Common myeloid progenitor, CD34-positive (primary cell): ENCODE results near the gene MED12L.

Source experiments
- CTCF ChIA-PET: fragments of 350-600 bp; sonication (Branson Sonifier 250); formaldehyde crosslinking; loops from one replicate; lab custom pipeline; 2021; ENCODE audit warnings: antibody characterized with exemption; lab: Charles Lee
- POLR2A ChIA-PET: fragments of 350-600 bp; sonication (Branson Sonifier 250); formaldehyde crosslinking; loops from one replicate; lab custom pipeline; 2021; ENCODE audit warnings: antibody characterized with exemption; lab: Charles Lee
- DNase-seq, 3 donors: peaks; one replicate each; pipeline versions ENCODE4 v3.0.0 to v3.0.0-alpha.2; 2013
- H3K27ac ChIP-seq, 2 experiments: 1 replicate in 1 of 2; 2 replicates in 1 of 2; pipeline ENCODE4 v1.7.0; 2013; ENCODE audit warnings: inconsistent platforms in 2 of 2, low read length in 2 of 2, mild to moderate bottlenecking in 2 of 2, low read depth in 1 of 2, moderate library complexity in 1 of 2; ENCODE audit not compliant: severe bottlenecking in 2 of 2, insufficient read depth in 1 of 2, poor library complexity in 1 of 2
- H3K27me3 ChIP-seq, 5 experiments: replicated peaks in 2 of 5; 1 replicate in 3 of 5; 2 replicates in 2 of 5; pipeline versions ENCODE4 v1.6.1 to v1.7.0; 2013; ENCODE audit warnings: low read length in 4 of 5, mild to moderate bottlenecking in 2 of 5, moderate library complexity in 2 of 5, inconsistent platforms in 1 of 5; ENCODE audit not compliant: insufficient read depth in 5 of 5, control insufficient read depth in 4 of 5
- H3K36me3 ChIP-seq, 4 experiments: 1 replicate in 2 of 4; 2 replicates in 2 of 4; pipeline versions ENCODE4 v1.6.1 to v1.7.0; 2013; ENCODE audit warnings: low read length in 3 of 4, control low read depth in 1 of 4, mild to moderate bottlenecking in 1 of 4; ENCODE audit not compliant: control insufficient read depth in 4 of 4, insufficient read depth in 4 of 4
- H3K4me1 ChIP-seq, 4 experiments: 1 replicate in 3 of 4; 2 replicates in 1 of 4; pipeline versions ENCODE4 v1.6.1 to v1.7.1; 2013; ENCODE audit warnings: low read length in 3 of 4, mild to moderate bottlenecking in 3 of 4, control low read depth in 1 of 4, inconsistent platforms in 1 of 4, moderate library complexity in 1 of 4; ENCODE audit not compliant: control insufficient read depth in 4 of 4, insufficient read depth in 4 of 4; ENCODE audit errors: control extremely low read depth in 1 of 4
- H3K4me3 ChIP-seq, 7 experiments: 1 replicate in 4 of 7; 2 replicates in 3 of 7; pipeline versions ENCODE4 v1.5.1 to v1.7.0; 2013; ENCODE audit warnings: mild to moderate bottlenecking in 7 of 7, low read length in 6 of 7, moderate library complexity in 6 of 7, inconsistent platforms in 2 of 7, low read depth in 2 of 7, control low read depth in 1 of 7; ENCODE audit not compliant: insufficient read depth in 4 of 7, control insufficient read depth in 1 of 7; ENCODE audit errors: extremely low read depth in 1 of 7
- H3K9me3 ChIP-seq, 5 experiments: 1 replicate in 4 of 5; 2 replicates in 1 of 5; pipeline versions ENCODE4 v1.6.1 to v1.7.1; 2013; ENCODE audit warnings: low read length in 4 of 5, mild to moderate bottlenecking in 2 of 5, inconsistent platforms in 1 of 5, low read depth in 1 of 5, moderate library complexity in 1 of 5; ENCODE audit not compliant: control insufficient read depth in 4 of 5, insufficient read depth in 2 of 5; ENCODE audit errors: control extremely low read depth in 1 of 5
- WGBS: methylation state at CpG from one replicate; pipeline ENCODE4 v1.1.5; 2013; ENCODE audit not compliant: insufficient coverage; 5-methylcytosine and 5-hydroxymethylcytosine counted together

MED12L gene

GRCh38 chr3:151439652-151440125, 354.2 kb downstream of the MED12L start:
- ChIA-PET POLR2A (interaction anchor here (0.6 to 0.9 kb wide), 2 partner anchors 10 to 759 kb away, joined by 3 to 8 read pairs; no protein-coding TSS in a partner anchor), CTCF (interaction anchor here (0.6 to 7.5 kb wide), 17 partner anchors 9 to 480 kb away, joined by 3 to 61 read pairs (median 4); no protein-coding TSS in a partner anchor)
- H3K36me3 ChIP-seq, result peaks cover 0 to 7% (median 2%) of the 10 kb centered on the region in 4 experiments
- peak; percentile 77 to 89 (median 86) for DNase-seq
- no peak overlapping the region for H3K27ac ChIP-seq
- H3K4me1 ChIP-seq, result no peaks in the 10 kb centered on the region
- no peaks in the 10 kb centered on the region for H3K9me3 ChIP-seq
- no peaks in the 10 kb centered on the region for H3K27me3 ChIP-seq
- H3K4me3 ChIP-seq, result no peak overlapping the region
- 80% methylated on average over 1 of the region's 3 CpGs for WGBS

DNA sequence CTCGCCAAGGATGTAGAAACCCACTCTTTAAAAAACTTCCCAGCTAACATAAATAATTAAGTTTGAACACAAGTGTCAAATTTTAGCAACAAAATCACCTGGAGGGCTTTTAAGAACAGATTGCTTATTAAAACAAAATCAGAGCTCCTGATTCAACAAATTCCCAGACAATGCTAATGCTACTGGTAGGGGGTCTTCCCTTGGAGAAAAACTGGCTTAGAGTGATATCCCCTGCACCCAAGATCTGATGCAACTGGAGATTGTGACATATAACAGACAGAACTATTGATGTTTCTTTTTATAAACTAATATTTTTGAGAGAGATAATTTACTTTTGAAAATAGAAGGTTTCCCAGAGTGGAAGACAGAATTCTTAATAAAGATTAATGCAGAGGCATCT, 355.5 kb downstream of the MED12L start:
- ChIA-PET CTCF (interaction anchor here (1.1 to 7.5 kb wide), 7 partner anchors 9 to 479 kb away, joined by 3 to 61 read pairs (median 8); no protein-coding TSS in a partner anchor), POLR2A (no interaction called here)
- Histone ChIP-seq H3K4me3 (no peak overlapping the region), H3K4me1 (no peaks in the 10 kb centered on the region), H3K9me3 (no peaks in the 10 kb centered on the region), H3K36me3 (peaks cover 0 to 7% (median 3%) of the 10 kb centered on the region in 4 experiments), H3K27ac (no peak overlapping the region), H3K27me3 (no peaks in the 10 kb centered on the region)
- no peak for DNase-seq
- 100% methylated on average over 1 of the region's 1 CpG for WGBS

GRCh38 chr3:151443583-151443982, 358.1 kb downstream of the MED12L start:
- ChIA-PET POLR2A (no interaction called here), CTCF (no interaction called here)
- Histone ChIP-seq H3K9me3 (no peaks in the 10 kb centered on the region), H3K27ac (no peak overlapping the region), H3K4me3 (no peak overlapping the region), H3K36me3 (peaks cover 0 to 2% (median 0%) of the 10 kb centered on the region in 4 experiments), H3K27me3 (no peaks in the 10 kb centered on the region), H3K4me1 (no peaks in the 10 kb centered on the region)
- DNase-seq, result no peak
- 94% methylated on average over 5 of the region's 7 CpGs for WGBS

GRCh38 chr3:151445273-151446001, 360.0 kb downstream of the MED12L start:
- Histone ChIP-seq H3K36me3 (peaks cover 0 to 2% (median 0%) of the 10 kb centered on the region in 4 experiments), H3K27ac (no peak overlapping the region), H3K27me3 (no peaks in the 10 kb centered on the region), H3K9me3 (no peaks in the 10 kb centered on the region), H3K4me1 (no peaks in the 10 kb centered on the region), H3K4me3 (no peak overlapping the region)
- 97% methylated on average over 5 of the region's 5 CpGs for WGBS
- ChIA-PET CTCF (no interaction called here), POLR2A (no interaction called here)
- DNase-seq, result no peak

DNA sequence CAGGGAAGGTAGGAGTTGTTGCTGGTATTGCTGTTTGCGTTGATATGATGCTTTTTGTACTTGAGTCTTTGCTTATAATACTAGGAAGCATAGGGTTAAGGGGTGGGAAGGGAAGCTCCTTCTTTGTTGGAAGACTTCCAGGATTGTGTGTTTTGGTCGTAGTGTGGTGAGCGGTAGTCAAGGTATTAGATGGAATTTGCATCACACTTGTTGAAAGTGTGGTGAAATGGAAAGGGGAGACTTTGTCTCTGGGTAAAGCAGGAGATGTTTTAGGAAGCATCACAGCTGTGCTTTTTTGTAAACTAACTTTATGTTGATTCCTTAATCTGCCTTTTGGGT, 360.5 kb downstream of the MED12L start:
- H3K27ac ChIP-seq, result no peak overlapping the region
- H3K27me3 ChIP-seq, result no peaks in the 10 kb centered on the region
- H3K9me3 ChIP-seq, result no peaks in the 10 kb centered on the region
- CTCF ChIA-PET, result no interaction called here
- H3K4me3 ChIP-seq, result no peak overlapping the region
- no peaks in the 10 kb centered on the region for H3K4me1 ChIP-seq
- WGBS, result 78% methylated on average over 2 of the region's 3 CpGs
- POLR2A ChIA-PET, result no interaction called here
- peaks cover 0 to 2% (median 0%) of the 10 kb centered on the region in 4 experiments for H3K36me3 ChIP-seq
- DNase-seq, result no peak

- WGBS, result no CpG with 5 or more reads among the region's 1 CpG
- no peak for DNase-seq
- Histone ChIP-seq H3K4me3 (no peak overlapping the region), H3K9me3 (no peaks in the 10 kb centered on the region), H3K4me1 (no peaks in the 10 kb centered on the region), H3K27ac (no peak overlapping the region), H3K27me3 (no peaks in the 10 kb centered on the region), H3K36me3 (no peaks in the 10 kb centered on the region)
- CTCF ChIA-PET, result no interaction called here
- POLR2A ChIA-PET, result no interaction called here
Observed at GRCh38 chr3:151452368-151452767, 366.9 kb downstream of the MED12L start.

DNA sequence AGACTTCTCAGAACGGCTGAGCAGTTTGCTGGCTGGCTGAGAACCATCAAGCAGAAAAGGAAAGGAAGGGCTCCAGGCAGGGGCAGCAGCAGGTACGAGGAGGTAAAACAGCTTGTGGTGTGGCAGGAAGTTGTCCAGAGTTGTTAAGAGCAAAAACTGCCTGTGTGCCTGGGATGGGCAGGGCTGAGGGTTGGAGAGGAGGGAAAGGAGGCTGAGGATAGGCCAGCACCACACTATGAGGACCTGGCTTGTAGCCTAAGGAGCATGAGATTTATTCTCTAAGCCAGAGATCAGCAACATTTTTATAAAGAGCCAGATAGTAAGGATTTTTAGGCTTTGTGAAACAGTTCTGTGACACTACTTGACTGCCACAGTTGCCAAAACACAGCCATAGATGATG, 367.4 kb downstream of the MED12L start:
- no peak overlapping the region for H3K4me3 ChIP-seq
- no peaks in the 10 kb centered on the region for H3K27me3 ChIP-seq
- H3K4me1 ChIP-seq, result no peaks in the 10 kb centered on the region
- H3K9me3 ChIP-seq, result no peaks in the 10 kb centered on the region
- ChIA-PET CTCF (interaction anchor here (0.8 kb wide), 1 partner anchor 15 kb away, joined by 3 read pairs; no protein-coding TSS in a partner anchor), POLR2A (no interaction called here)
- H3K36me3 ChIP-seq, result no peaks in the 10 kb centered on the region
- H3K27ac ChIP-seq, result no peak overlapping the region
- DNase-seq, result no peak
- 64% methylated on average over 2 of the region's 2 CpGs for WGBS
